Activated CD4-positive, alpha-beta T cell treated with anti-CD3 and anti-CD28 coated beads for 1 hour (primary cell): ENCODE measurements around the gene OGA.

Source experiments
- DNase-seq: peaks from one replicate; pipeline ENCODE4 v3.0.0-alpha.2; 2020

Gene OGA

DNA sequence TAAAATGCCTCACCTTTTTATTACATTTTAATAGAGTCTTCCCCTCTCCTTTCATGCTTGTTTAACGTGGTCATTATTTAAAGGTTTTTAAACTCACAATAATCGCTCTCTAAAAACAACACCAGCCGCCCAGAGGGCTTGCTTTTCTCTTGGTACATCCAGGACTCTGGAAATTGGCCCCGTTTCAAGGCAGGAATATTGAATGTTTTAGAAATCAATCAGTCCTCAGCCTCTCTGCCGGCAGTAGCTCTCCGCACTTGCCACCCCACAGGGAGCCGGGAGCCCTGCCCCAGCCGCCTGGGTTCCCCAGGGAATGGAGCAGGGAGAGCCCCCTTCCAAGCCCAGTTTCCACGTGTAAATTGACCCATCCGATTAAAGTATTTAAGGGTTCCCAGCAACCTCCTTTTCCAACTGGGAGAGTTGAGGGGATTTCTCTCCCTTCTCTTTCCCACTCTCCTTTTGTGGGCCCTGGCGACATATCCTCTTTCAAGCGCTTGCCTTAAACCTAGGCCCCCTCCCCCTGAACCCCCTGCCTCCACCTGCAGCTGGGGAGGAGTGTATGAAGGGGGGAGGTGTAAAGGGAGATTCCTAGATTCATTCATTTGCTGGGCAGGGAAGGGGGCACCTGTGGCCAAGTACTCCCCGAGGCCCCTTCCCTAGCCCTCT is 44.2 kb downstream of the OGA start:
- no peak for DNase-seq

DNA sequence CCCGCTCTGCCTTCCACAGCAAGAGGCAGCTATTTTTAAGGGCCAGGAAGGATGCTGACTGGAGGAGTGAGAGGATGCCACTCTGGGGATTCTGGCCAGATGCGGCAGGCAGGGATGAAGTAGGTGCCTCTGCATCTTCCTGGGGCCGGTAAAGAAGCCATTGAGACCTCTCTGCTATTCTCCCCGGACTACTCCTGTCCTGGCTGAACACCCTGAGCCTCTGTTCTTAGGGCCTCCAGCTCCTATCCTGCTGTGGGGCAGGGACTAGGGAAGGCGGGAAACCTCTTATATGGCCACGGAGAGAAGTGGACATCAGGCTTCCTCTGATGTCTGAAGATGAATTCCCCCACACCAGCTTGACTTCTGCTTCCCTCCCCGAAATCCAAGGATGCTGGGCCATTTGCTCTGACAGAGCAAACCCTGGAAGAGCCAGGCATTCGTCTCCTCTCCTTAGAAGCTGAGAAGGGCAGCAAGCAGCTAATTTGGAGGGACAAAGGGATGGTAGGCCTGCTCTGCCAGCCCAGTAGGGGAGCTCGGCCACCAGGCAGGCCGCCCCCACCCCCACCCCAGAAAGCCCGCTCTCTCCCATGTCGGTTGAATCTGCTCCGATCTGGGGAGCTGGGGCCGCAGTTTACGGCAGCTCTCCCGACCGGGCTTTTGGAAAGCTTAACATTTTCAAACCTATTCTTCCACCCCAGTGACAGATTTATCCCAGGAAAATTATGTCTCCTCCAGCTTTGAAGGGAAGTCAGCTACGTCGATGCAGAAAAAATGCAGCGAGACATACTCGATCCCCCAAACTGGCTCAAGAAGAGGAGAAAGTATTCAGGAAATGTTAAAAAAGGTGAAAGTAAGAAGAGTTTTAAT is 45.1 kb downstream of the OGA start:
- DNase-seq, result no peak

DNA sequence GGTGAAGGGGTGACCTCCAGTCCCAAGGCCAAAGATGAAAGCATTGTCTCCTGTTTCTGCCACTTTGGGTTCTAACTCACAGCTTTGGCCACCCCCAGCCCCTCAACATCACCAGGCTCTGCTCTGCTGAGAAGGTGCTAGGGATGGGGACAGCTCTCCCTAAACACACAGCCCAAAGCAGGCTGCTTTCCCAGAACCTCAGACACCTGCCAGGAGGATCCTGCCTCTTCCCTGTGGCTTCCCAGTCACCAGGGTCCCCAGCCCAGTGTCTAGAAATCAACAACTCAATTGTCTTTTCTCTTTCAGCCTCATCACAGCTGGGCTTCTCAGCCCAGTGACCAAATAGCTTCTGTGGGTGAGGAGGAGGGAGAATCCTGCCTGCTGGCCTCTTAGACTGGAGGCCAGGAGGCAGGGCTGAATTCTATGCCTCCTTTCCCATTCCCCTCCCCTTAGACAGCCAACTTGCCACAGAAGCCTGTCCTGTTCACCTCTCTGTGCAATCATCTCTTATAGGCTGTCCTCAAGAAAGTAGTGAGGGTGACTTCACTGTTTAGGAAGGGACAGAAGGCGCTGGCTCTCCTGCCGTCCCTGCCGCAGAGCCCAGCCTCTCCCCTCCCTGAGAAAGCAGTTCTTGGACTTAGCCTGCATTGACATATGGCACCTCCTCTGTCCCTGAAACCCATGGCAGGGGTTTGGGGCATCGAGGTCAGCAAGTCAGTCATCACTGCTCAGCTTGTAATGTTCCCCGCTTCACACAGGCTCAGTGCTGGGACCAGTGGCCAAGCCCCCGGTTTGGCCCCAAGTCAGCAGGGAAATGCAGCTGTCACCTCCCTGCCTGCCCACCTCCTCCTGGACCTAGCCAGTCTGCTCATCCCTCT is 46.0 kb downstream of the OGA start:
- no peak for DNase-seq

GRCh38 chr10:101771380-101771779 is 46.9 kb downstream of the OGA start:
- no peak for DNase-seq

DNA sequence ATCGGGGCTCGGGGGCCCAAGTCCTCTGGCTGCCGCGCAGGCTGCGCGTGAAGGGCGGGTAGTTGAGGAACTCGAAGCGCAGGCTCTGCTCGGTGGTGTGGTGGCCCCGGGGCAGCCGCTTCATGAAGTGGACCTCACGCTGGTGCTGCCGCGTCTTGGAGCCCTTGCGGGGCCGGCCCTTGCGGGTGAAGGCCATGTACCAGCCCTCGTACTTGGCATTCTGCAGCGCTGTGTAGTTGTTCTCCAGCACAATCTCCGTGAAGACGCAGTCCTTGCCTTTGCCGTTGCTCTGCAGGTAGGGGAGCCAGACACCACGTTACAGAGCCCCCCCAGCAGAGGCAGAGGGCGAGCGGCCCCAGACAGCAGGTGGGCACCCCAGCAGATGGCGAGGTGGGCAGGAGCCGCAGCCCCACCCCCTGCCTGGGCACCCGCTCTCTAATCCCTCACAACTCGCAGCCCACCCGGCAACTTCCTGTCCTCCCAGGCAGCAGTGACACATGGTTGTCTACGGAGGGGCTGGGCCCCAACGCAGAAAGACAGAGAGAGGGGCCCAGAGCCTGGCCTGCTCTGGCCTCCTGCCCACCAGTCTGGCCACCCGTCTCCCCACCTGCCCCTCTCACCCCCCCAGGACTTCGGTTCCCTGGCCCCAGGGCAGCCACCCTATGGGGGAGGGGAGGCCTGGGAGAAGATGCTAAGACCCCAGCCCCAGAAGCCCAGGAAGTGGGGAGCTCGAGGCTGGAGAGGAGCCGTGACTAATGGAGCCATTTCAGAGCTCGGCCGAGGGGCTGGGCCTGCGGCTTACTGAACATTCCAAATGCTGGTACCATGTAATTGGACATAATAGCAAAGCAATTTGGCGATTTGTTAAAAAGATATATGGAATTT is 47.7 kb downstream of the OGA start:
- DNase-seq, result no peak

- DNase-seq, result no peak
Observed at GRCh38 chr10:101769541-101770180, 48.6 kb downstream of the OGA start.

- no peak for DNase-seq
Observed at GRCh38 chr10:101768791-101769170, 49.5 kb downstream of the OGA start.

GRCh38 chr10:101767966-101768790 is 50.1 kb downstream of the OGA start:
- DNase-seq, result no peak

DNA sequence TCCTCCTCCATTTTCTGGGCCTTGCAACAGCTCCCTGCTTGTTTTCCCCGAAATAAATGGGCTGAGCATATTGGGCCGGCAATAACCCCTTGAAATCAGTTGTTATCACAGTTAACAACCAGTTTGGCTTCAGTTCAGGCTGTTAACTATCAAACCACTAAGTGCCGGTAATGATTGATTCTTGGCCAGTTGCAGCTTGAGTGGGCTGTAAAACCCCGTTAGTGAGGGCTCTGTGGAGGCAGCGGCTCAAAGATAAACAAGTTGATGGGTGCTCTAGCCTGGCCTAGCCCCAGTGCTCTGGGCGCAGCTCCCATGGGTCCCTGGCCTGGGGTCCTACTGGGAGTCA is 50.7 kb downstream of the OGA start:
- no peak for DNase-seq

GRCh38 chr10:101766753-101767599 is 51.3 kb downstream of the OGA start:
- no peak for DNase-seq

DNA sequence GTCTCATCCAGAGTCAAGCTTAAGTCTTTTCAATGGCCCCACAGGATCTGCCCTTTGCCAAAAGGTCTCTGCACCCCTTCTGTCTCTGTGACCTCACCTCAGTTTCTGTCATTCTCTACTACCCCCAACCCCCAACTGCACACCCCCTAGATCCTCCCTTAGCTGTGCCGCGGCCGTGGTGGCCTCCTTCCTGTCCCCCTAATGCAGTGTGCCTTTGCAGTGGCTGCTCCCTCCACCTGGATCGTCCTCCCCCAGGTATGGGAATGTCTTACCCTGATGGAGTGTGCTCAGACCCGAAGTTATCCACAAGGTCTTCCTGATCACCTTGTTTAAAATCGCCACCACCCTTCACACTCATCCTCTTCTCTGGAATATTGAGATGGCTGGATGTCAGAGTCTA is 51.9 kb downstream of the OGA start:
- DNase-seq, result no peak

DNA sequence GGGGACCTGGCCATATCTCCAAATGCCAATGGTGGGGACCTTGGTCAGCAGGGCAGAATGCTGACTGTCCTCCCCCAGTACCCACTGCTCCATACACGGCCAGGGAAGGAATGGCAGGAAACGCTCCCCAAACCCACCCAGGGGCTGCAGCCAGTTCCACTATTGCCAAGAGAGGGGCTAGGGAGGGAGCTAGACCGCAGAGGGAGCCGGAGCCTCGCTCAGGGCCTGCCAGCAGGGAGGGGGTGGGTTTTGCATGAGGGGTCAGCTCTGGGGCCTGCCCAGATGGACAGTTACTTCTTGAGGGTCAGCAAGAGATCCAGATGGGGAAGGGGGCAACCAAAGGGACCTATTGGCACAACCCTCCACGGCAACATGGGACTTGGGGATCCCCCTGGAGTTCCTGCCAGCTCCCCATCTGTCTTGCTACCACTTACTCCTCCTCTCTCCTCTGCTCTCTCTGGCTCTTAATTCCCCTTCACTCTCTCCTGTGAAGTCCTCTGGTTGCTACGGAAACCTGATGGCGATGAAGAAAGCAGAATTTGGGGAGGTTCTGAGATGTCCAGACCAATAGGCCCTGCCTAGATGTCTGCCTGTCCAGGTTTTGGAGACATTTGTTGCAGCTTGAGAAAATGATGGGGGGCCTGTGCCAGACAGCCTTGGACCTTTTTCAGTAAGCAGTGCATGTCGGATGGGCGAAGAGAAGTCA is 55.0 kb downstream of the OGA start:
- no peak for DNase-seq

DNA sequence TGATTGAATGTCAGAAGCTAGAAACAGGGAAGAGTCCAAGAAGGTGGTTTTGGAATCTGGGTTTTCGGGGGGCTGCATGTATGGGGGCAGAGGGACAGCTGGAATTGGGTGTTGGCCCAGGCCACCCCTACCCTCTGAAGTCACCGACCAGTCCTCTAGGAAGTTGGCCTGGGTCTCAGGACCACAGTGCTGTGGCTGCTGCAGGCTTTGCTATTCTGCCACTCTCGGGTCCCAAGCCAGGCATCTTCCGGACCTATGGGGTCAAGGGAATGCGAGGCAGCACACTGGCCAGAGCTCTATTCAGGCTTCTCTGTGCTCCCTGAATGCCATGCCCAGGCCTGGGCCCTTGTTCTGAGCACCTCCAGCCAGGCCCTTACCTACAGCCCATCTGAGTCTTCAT is 55.5 kb downstream of the OGA start:
- no peak for DNase-seq

DNA sequence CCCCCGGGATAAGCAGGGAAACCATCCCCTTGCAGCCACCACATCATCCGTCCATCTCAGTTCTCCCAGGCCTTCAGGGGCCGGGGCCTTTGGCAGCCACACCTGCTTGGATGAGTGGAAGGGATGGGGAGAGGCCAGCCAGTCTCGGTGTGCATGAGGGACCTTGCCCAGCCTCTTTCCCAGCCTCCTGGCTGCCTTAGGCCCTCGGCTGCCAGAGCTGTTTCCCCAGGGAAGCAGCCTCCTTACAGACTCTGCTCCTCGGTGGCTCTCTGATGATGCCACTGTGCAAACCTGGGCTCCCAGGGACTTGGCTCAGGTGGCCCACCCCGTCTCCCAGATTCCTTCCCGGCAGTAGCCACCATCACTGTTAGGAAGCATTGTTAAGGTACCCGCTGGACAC is 57.0 kb downstream of the OGA start:
- DNase-seq, result no peak

DNA sequence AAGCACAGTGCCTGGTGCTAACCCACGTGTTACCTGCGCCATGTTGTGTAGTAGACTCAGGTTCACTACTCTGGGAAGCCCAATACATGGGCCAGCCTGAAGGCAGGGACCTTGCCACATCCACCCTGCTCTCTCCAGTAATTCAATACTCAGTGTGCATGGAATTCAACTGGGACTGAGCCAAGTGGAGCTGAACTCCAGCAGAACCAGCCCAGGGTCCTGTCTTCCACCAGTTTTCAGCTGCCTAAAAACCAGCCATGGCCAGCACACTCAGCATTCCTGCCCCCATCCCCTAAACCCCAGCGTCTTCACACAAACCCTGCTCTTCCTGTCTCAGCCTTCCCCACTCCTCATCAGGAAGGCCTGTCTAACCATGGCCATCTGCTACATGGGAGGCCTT is 57.7 kb downstream of the OGA start:
- DNase-seq, result no peak

DNA sequence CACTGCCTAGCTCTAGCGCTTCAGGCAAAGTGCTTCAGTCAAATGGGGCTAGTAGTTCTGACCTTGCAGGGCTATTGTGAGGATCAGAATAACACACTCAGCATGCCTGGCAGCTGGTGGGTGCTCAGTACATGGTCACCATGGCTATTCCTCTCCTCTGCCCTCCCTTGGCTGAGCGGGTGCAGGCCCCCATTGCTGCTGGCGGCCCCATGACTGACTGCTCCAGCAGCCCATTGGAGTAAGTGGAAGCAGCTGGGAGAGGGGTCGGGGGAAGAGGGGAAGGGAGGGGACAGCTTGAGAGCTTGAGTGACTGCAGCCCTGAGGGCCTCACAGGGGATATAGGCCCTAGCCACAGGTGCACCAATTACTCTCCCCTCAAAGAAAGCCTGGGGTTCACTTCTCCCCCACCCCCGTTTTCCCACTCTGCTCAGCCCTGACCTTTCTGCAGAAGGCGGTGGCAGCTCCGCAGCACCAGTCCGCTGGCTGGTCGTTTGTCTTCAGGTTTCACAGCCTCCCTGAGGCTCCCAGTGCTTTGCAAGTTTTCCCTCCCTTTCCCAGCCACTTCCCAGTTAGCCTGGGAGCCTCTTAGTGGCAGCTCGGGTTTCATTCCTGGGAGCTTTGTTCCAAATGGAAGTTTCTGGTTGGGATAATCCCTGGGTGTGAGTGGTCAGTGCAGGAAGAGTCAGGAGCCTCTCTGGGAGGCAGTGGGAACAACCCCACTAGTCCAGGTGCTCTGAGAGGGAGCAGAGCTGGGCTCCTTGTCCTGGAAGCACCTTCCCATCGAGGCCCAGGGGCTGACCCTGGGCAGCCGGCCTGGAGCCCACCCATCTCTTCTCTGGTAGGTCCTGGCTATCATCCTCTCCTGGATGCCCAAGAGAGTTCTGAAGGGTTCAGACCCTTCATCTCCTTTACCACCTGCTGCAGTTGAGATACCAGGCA is 58.7 kb downstream of the OGA start:
- DNase-seq, result no peak

GRCh38 chr10:101758858-101759257 is 59.4 kb downstream of the OGA start:
- no peak for DNase-seq

DNA sequence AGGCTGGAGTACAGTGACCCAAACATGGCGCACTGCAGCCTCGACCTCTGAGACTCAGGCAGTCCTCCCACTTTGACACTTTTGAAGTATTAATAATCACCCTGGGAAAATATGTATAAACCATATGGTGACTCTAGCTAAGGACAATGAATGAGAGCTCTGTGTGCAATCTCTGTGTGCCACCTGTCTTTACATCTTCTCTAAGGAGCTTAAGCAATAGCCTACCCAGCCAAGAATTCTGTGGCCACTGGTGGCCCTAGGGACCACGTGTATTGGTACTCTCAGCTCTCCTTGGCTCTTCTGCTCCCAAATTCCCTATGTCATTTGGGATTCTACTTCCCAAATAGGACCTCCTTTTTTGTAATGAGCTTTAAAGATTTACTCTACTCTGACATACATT is 66.0 kb downstream of the OGA start:
- DNase-seq, result no peak
